Mucosa of descending colon (tissue), 3 donors: ENCODE results near the gene FANK1. TPM values are rescaled to one million over a fixed set of nuclear protein-coding genes. Genes with fewer than 3 reads are reported as not detected.

Experiments
- ATAC-seq: fragments of 200-7000 bp; cut with Tn5 transposase; one replicate; pipeline ENCODE4 v1.9.1; 2020; ENCODE audit warnings: mild to moderate bottlenecking, moderate library complexity
- DNase-seq, 3 donors: peaks; one replicate each; pipeline ENCODE4 v3.0.0-alpha.2; 2020
- H3K36me3 ChIP-seq: fragments of 200-600 bp; one replicate; pipeline ENCODE4 v1.8.0; 2021; ENCODE audit warnings: low read depth, mild to moderate bottlenecking
- H3K4me1 ChIP-seq: fragments of 200-600 bp; one replicate; pipeline ENCODE4 v1.8.0; 2021; ENCODE audit warnings: low read depth, mild to moderate bottlenecking
- H3K4me3 ChIP-seq: fragments of 200-600 bp; one replicate; pipeline ENCODE4 v1.8.0; 2021; ENCODE audit warnings: mild to moderate bottlenecking
- H3K9me3 ChIP-seq: fragments of 200-600 bp; one replicate; pipeline ENCODE4 v1.8.0; 2021; ENCODE audit warnings: mild to moderate bottlenecking
- intact Hi-C, 2 donors: fragments of 100-400 bp; cut with DNase I in 1 of 2; cut with micrococcal nuclease in 1 of 2; formaldehyde crosslinking; loops; one replicate each; pipeline versions ENCODE4 v1.11.0 to v1.11.1; 2022; cut with DNase I, micrococcal nuclease
- total RNA-seq, 3 donors: library from RNA; stranded (reverse); fragmentation: NEBNext Ultra II Directional in 2 of 3; extraction: Animal tissue kit (Norgen Biotek cat#: 25700) in 2 of 3; gene quantifications; one replicate each; pipeline versions ENCODE4 v1.2.1 to v1.2.4, GENCODE V29; 2021 to 2023
- TF ChIP-seq, protein P1 (sequence below): fragments of 200-600 bp; IDR thresholded peaks from one replicate; pipeline ENCODE4 v1.8.0; 2022; ENCODE audit warnings: antibody characterized with exemption, mild to moderate bottlenecking
- donor health status: DM: no; HTN: no; CAD: no; lungs with moderate emphysema.
- donor health status: DM: no; HTN: no; CAD: no.
- donor health status: DM: no; HTN: yes; CAD: no.

FANK1 gene
- total RNA-seq, 3 donors from 2014 or later: 4.2 to 10.3 (median 7.4) TPM

DNA sequence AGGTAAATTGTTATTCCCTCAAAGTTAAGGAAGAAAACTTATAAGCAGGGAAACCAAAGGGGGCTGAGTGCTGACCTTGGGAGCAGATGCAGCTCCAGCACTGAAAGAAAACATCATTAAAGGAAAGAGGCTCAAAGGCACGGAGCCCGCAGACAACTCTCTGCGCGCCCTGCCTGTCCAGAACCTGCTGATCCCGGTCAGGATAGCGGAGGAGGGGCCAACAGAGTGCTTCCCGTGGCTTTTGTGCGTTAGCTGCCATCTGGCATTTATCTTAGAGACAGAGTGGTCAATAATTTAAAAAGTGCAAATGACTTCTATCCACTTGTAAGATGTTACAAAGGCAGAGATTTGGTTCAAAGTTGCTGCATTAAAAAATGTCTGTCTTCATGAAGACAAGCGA, 162.1 kb downstream of the FANK1 start:
- TF ChIP-seq, protein P1, sequence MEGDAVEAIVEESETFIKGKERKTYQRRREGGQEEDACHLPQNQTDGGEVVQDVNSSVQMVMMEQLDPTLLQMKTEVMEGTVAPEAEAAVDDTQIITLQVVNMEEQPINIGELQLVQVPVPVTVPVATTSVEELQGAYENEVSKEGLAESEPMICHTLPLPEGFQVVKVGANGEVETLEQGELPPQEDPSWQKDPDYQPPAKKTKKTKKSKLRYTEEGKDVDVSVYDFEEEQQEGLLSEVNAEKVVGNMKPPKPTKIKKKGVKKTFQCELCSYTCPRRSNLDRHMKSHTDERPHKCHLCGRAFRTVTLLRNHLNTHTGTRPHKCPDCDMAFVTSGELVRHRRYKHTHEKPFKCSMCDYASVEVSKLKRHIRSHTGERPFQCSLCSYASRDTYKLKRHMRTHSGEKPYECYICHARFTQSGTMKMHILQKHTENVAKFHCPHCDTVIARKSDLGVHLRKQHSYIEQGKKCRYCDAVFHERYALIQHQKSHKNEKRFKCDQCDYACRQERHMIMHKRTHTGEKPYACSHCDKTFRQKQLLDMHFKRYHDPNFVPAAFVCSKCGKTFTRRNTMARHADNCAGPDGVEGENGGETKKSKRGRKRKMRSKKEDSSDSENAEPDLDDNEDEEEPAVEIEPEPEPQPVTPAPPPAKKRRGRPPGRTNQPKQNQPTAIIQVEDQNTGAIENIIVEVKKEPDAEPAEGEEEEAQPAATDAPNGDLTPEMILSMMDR: no peak
- no peaks in the 10 kb centered on the region for H3K4me1 ChIP-seq
- intact Hi-C loops: no loop called here
- H3K4me3 ChIP-seq: no peak overlapping the region
- H3K36me3 ChIP-seq: no peaks in the 10 kb centered on the region
- no peak for ATAC-seq
- no peaks in the 10 kb centered on the region for H3K9me3 ChIP-seq
- no peak for DNase-seq

Other genes with a start within 250 kb of the FANK1 start
- gene TEX36, start 213.4 kb upstream of the FANK1 start, total RNA-seq: not detected
- gene EDRF1, start 176.9 kb upstream of the FANK1 start, total RNA-seq: 10 to 100 TPM; 20.3 to 24.3 (median 23.5) TPM
- under 1 TPM in 2 of 3 donors, not detected in 1; 0.14 to 0.28 TPM for gene MMP21, start 120.7 kb upstream of the FANK1 start, total RNA-seq
- 10 to 100 TPM; 23.9 to 30.9 (median 27.5) TPM for gene UROS, start 73.3 kb upstream of the FANK1 start, total RNA-seq
- 10 to 100 TPM; 30.7 to 48.2 (median 41.1) TPM for gene BCCIP, start 73.0 kb upstream of the FANK1 start, total RNA-seq
- gene DHX32, start 15.3 kb upstream of the FANK1 start, total RNA-seq: 10 to 100 TPM; 51.5 to 91.3 (median 66.5) TPM